Adrenal gland (tissue), 12 donors: ENCODE results near the gene TUBB2B. TPM values are rescaled to one million over a fixed set of nuclear protein-coding genes. Genes with fewer than 3 reads are reported as not detected.

Experiments used
- DNase-seq, 7 donors: peaks; one replicate each; pipeline ENCODE4 v3.0.0-alpha.2; 2019 to 2020
- H3K27ac ChIP-seq, 5 donors: fragments of 200-600 bp; sonication (generic) in 4 of 5; 1 replicate in 3 of 5; 2 replicates in 2 of 5; pipeline versions ENCODE4 v1.5.1 to v1.8.0; 2016 to 2020; ENCODE audit warnings: mild to moderate bottlenecking in 1 of 5
- H3K27me3 ChIP-seq: fragments of 200-600 bp; 2 replicates; pipeline ENCODE4 v1.8.0; 2021
- H3K36me3 ChIP-seq, 2 donors: fragments of 200-600 bp; replicated peaks in 1 of 2; 1 replicate in 1 of 2; 2 replicates in 1 of 2; pipeline versions ENCODE4 v1.5.1 to v1.8.0; 2018 to 2022
- H3K4me1 ChIP-seq, 2 donors: fragments of 200-600 bp; replicated peaks in 1 of 2; 1 replicate in 1 of 2; 2 replicates in 1 of 2; pipeline versions ENCODE4 v1.5.1 to v1.8.0; 2018 to 2021
- H3K4me3 ChIP-seq, 4 donors: fragments of 200-600 bp; sonication (generic) in 3 of 4; one replicate each; pipeline ENCODE4 v1.5.1; 2016 to 2018
- H3K9me3 ChIP-seq, 3 donors: fragments of 200-600 bp; sonication (generic) in 1 of 3; replicated peaks in 1 of 3; 1 replicate in 2 of 3; 2 replicates in 1 of 3; pipeline versions ENCODE4 v1.5.1 to v1.8.0; 2016 to 2021
- CTCF ChIP-seq, 6 experiments: fragments of 450-650 bp in 4 of 6; fragments of 200-600 bp in 2 of 6; sonication (generic) in 1 of 6; IDR thresholded peaks; 1 replicate in 5 of 6; 2 replicates in 1 of 6; pipeline versions ENCODE4 v1.5.1 to v1.8.0; 2016 to 2021; ENCODE audit warnings: antibody characterized with exemption in 6 of 6, mild to moderate bottlenecking in 2 of 6, moderate library complexity in 1 of 6
- POLR2A ChIP-seq, 2 donors: fragments of 450-650 bp; IDR thresholded peaks; one replicate each; pipeline ENCODE4 v1.6.1; 2017; ENCODE audit warnings: antibody characterized with exemption in 2 of 2, mild to moderate bottlenecking in 2 of 2, moderate library complexity in 1 of 2
- WGBS, 4 donors: extraction: QIAGEN DNeasy Blood & Tissue Kit in 2 of 4; methylation state at CpG; one replicate each; pipeline versions ENCODE4 v1.1.5 to v1.1.7; 2013 to 2017; 5-methylcytosine and 5-hydroxymethylcytosine counted together
- intact Hi-C, 2 donors: fragments of 100-400 bp; cut with DNase I; formaldehyde crosslinking; loops; one replicate each; pipeline versions ENCODE4 v1.14.1 to v1.15.0; 2022 to 2023
- polyA plus RNA-seq, 3 donors: library from polyadenylated mRNA; stranded (reverse); fragments of 200-250 nt in 2 of 3; fragments of 350-450 nt in 1 of 3; fragmentation: Illumina TruSeq in 1 of 3; extraction: RNeasy Lipid Tissue Mini Kit (QIAGEN cat#74804) in 1 of 3; gene quantifications; one replicate each; pipeline ENCODE4 v1.2.3, GENCODE V29; 2013 to 2014
- total RNA-seq, 9 donors: library from RNA; depleted of rRNA in 4 of 9; stranded (reverse); fragments of >200 nt in 4 of 9; fragments of 120-200 nt in 1 of 9; fragmentation: NEBNext Ultra II Directional in 1 of 9; extraction: Animal tissue kit (Norgen Biotek cat#: 25700) in 1 of 9; gene quantifications; one replicate each; pipeline versions ENCODE4 v1.1.0 to v1.2.4, GENCODE V29; 2013 to 2023
- donor health status: healthy with polysubstance abuse.
- donor health status: Bipolar disorder and iron deficiency.
- donor health status: DM: yes; HTN: yes; CAD: no.
- donor health status: DM: no; HTN: no; CAD: no.
- donor health status: DM: no; HTN: no; CAD: no.
- donor health status: DM: yes; HTN: yes; CAD: no.

The TUBB2B gene
- total and polyA plus RNA-seq, 12 donors, result 0.98 to 37.3 (median 2.1) TPM; not detected in 1

- no peak overlapping the region for H3K27ac ChIP-seq
- no peaks in the 10 kb centered on the region for H3K4me1 ChIP-seq
- no peak for DNase-seq
- H3K9me3 ChIP-seq, result no peaks in the 10 kb centered on the region
- peaks cover 0 to 25% of the 10 kb centered on the region in 2 donors for H3K36me3 ChIP-seq
- no peak overlapping the region for H3K4me3 ChIP-seq
- 66 to 89% (median 83%) methylated on average over 3 to 9 of the region's 9 CpGs for WGBS, 4 donors
- intact Hi-C loops, result loop anchor here in 1 of 2 donors (10.0 kb wide), 1 partner anchor 721 kb away; no protein-coding TSS in a partner anchor
- no peaks in the 10 kb centered on the region for H3K27me3 ChIP-seq
- TF ChIP-seq CTCF (IDR thresholded peaks at IDR 0.05) (no peak), POLR2A (IDR thresholded peaks at IDR 0.05) (no peak)
These were observed 46.5 kb upstream of the TUBB2B start for GRCh38 chr6:3273707-3274521.

- Histone ChIP-seq H3K4me3 (no peak overlapping the region), H3K27me3 (no peaks in the 10 kb centered on the region), H3K36me3 (peaks cover 0 to 25% of the 10 kb centered on the region in 2 donors), H3K4me1 (no peaks in the 10 kb centered on the region), H3K9me3 (no peaks in the 10 kb centered on the region), H3K27ac (no peak overlapping the region)
- no peak for TF ChIP-seq CTCF (IDR thresholded peaks at IDR 0.05)
- TF ChIP-seq POLR2A (IDR thresholded peaks at IDR 0.05), result no peak
- 74 to 94% (median 88%) methylated on average over 16 to 32 of the region's 32 CpGs for WGBS, 4 donors
- no peak for DNase-seq
- intact Hi-C loops, result loop anchor here in 1 of 2 donors (10.0 kb wide), 1 partner anchor 722 kb away; no protein-coding TSS in a partner anchor
These were observed 45.6 kb upstream of the TUBB2B start for GRCh38 chr6:3272911-3273547.

GRCh38 chr6:3271756-3272155 is 44.3 kb upstream of the TUBB2B start:
- 88 to 92% (median 90%) methylated on average over 8 to 13 of the region's 13 CpGs for WGBS, 4 donors
- no peak for DNase-seq
- peaks cover 0 to 25% of the 10 kb centered on the region in 2 donors for H3K36me3 ChIP-seq
- no peaks in the 10 kb centered on the region for H3K27me3 ChIP-seq
- H3K4me3 ChIP-seq, result no peak overlapping the region
- TF ChIP-seq CTCF (IDR thresholded peaks at IDR 0.05) (no peak), POLR2A (IDR thresholded peaks at IDR 0.05) (no peak)
- no peak overlapping the region for H3K27ac ChIP-seq
- no peaks in the 10 kb centered on the region for H3K9me3 ChIP-seq
- intact Hi-C loops, result loop anchor here in 1 of 2 donors (10.0 kb wide), 1 partner anchor 723 kb away; no protein-coding TSS in a partner anchor
- H3K4me1 ChIP-seq, result no peaks in the 10 kb centered on the region

GRCh38 chr6:3270258-3270657 is 42.8 kb upstream of the TUBB2B start:
- Histone ChIP-seq H3K9me3 (no peaks in the 10 kb centered on the region), H3K4me1 (no peaks in the 10 kb centered on the region), H3K27ac (no peak overlapping the region), H3K4me3 (no peak overlapping the region), H3K27me3 (no peaks in the 10 kb centered on the region), H3K36me3 (peaks cover 0 to 25% of the 10 kb centered on the region in 2 donors)
- no peak for DNase-seq
- TF ChIP-seq POLR2A (IDR thresholded peaks at IDR 0.05) (no peak), CTCF (IDR thresholded peaks at IDR 0.05) (no peak)
- 77 to 91% (median 87%) methylated on average over 6 to 15 of the region's 15 CpGs for WGBS, 4 donors
- intact Hi-C loops, result loop anchor here in 1 of 2 donors (10.0 kb wide), 1 partner anchor 725 kb away; no protein-coding TSS in a partner anchor
